ENCODE data around the gene ATP2A1.

Gene ATP2A1

GRCh38 chr16:28878083-28878926 lies at the start of gene ATP2A1:
Gene ATP2A1, plus strand, starts transcription at chr16:28878488. Its CDS starts 184 bp downstream, at chr16:28878672.
- no peak for DNase-seq (ENCODE audit: low read depth in 2 of 2)

- no peak for DNase-seq (ENCODE audit: low read depth in 2 of 2)
These were observed 48.5 kb upstream of the ATP2A1 start for GRCh38 chr16:28829747-28830146.

GRCh38 chr16:28830531-28830930 lies 47.8 kb upstream of the ATP2A1 start:
- DNase-seq (ENCODE audit: low read depth in 2 of 2), result no peak

- no peak for DNase-seq (ENCODE audit: low read depth in 2 of 2)
These were observed 43.9 kb upstream of the ATP2A1 start for GRCh38 chr16:28834349-28834748.

GRCh38 chr16:28834873-28835863 lies 43.1 kb upstream of the ATP2A1 start:
- no peak for DNase-seq (ENCODE audit: low read depth in 2 of 2)

GRCh38 chr16:28835864-28836760 lies 42.2 kb upstream of the ATP2A1 start:
- DNase-seq (ENCODE audit: low read depth in 2 of 2), result no peak

GRCh38 chr16:28836761-28837064 lies 41.6 kb upstream of the ATP2A1 start:
- DNase-seq (ENCODE audit: low read depth in 2 of 2), result no peak

GRCh38 chr16:28837672-28838557 lies 40.4 kb upstream of the ATP2A1 start:
- no peak for DNase-seq (ENCODE audit: low read depth in 2 of 2)

GRCh38 chr16:28838558-28838918 lies 39.8 kb upstream of the ATP2A1 start:
- no peak for DNase-seq (ENCODE audit: low read depth in 2 of 2)

- DNase-seq (ENCODE audit: low read depth in 2 of 2), result no peak
These were observed 39.2 kb upstream of the ATP2A1 start for GRCh38 chr16:28839004-28839639.

GRCh38 chr16:28839899-28840298 lies 38.4 kb upstream of the ATP2A1 start:
- DNase-seq (ENCODE audit: low read depth in 2 of 2), result no peak

- no peak for DNase-seq (ENCODE audit: low read depth in 2 of 2)
These were observed 35.6 kb upstream of the ATP2A1 start for GRCh38 chr16:28842696-28843095.

- no peak for DNase-seq (ENCODE audit: low read depth in 2 of 2)
These were observed 34.5 kb upstream of the ATP2A1 start for GRCh38 chr16:28843766-28844165.

GRCh38 chr16:28844226-28844885 lies 33.9 kb upstream of the ATP2A1 start:
- no peak for DNase-seq (ENCODE audit: low read depth in 2 of 2)

GRCh38 chr16:28845293-28845692 lies 33.0 kb upstream of the ATP2A1 start:
- DNase-seq (ENCODE audit: low read depth in 2 of 2), result no peak

- no peak for DNase-seq (ENCODE audit: low read depth in 2 of 2)
These were observed 32.6 kb upstream of the ATP2A1 start for GRCh38 chr16:28845761-28846079.

- DNase-seq (ENCODE audit: low read depth in 2 of 2), result peak; percentile 97 to 98
These were observed 32.0 kb upstream of the ATP2A1 start, which contains the start of gene TUFM for GRCh38 chr16:28846080-28846932. Gene TUFM, minus strand, starts transcription at chr16:28846348. Its CDS starts 79 bp downstream, at chr16:28846269.

GRCh38 chr16:28846933-28847273 lies 31.4 kb upstream of the ATP2A1 start:
- DNase-seq (ENCODE audit: low read depth in 2 of 2), result no peak

GRCh38 chr16:28858421-28858820 lies 19.9 kb upstream of the ATP2A1 start:
- DNase-seq (ENCODE audit: low read depth in 2 of 2), result no peak

Measured in stimulated activated CD8-positive, alpha-beta memory T cell treated with anti-CD3 and anti-CD28 coated beads, Interleukin-15, amount 100 ng/mL, for 4 hours (primary cell).